ENCODE measurements around the gene TXNRD1.

The TXNRD1 gene

DNA sequence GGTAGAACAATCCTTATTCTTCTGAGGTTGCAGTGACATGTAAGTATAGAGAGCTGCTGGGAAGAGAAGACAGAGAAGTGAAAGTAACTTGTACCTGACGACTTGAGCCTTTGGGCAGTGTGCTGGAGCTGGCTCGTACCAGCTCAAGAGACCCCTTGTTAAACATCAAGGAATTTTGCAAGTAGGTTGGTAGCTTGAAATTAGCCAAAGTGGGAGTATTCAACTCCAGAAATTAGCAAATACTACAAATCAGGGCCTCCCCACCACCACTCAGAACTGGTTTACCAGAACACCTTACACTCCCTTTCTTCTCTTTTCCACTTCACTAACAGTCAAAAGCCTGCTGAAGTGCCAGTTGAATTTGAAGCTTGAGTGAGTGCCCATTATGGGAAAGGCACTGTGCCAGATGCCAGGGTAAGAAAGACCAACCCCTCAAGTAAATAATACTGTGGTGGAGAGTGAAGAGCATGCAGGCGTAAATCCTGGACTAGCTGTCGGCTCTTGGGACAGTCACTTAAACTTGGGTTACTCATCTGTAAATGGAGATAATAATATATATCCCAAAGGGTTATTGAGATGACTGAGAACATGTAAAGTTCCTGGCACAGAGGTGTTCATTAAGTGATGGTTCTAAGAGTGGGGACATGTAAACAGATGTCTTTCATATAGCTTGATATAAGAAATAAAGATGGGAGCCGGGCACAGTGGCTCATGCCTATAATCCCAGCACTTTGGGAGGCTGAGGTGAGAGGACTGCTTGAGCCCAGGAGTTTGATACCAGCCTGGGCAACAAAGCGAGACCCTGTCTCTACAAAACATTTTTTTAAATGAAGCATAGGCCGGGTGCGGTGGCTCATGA, 60.9 kb downstream of the TXNRD1 start:
- POLR2A ChIA-PET, result interaction anchor here (0.9 kb wide), 1 partner anchor 10 kb away, joined by 4 read pairs; no protein-coding TSS in a partner anchor
- Histone ChIP-seq H3K4me3 (ENCODE audit: control insufficient read depth in 1 of 7, extremely low read depth in 1 of 7, insufficient read depth in 4 of 7, low read depth in 2 of 7, low read length in 6 of 7) (peak overlapping the region in 4 of 7 experiments; percentile 17 to 71 (median 46)), H3K27me3 (replicated peaks in 2 of 5; ENCODE audit: control insufficient read depth in 4 of 5, insufficient read depth in 5 of 5, low read length in 4 of 5) (no peaks in the 10 kb centered on the region), H3K36me3 (ENCODE audit: control insufficient read depth in 4 of 4, insufficient read depth in 4 of 4, low read length in 3 of 4) (no peaks in the 10 kb centered on the region), H3K27ac (ENCODE audit: insufficient read depth in 1 of 2, low read depth in 1 of 2, low read length in 2 of 2, poor library complexity in 1 of 2, severe bottlenecking in 2 of 2) (peak overlapping the region in 1 of 2 experiments; percentile 69), H3K9me3 (ENCODE audit: control extremely low read depth in 1 of 5, control insufficient read depth in 4 of 5, insufficient read depth in 2 of 5, low read depth in 1 of 5, low read length in 4 of 5) (no peaks in the 10 kb centered on the region), H3K4me1 (ENCODE audit: control extremely low read depth in 1 of 4, control insufficient read depth in 4 of 4, insufficient read depth in 4 of 4, low read length in 3 of 4) (peaks cover 0 to 6% (median 1%) of the 10 kb centered on the region in 4 experiments)
- CTCF ChIA-PET, result interaction anchor here (1.0 to 1.7 kb wide), 6 partner anchors 8 to 31 kb away, joined by 3 to 5 read pairs (median 3); no protein-coding TSS in a partner anchor
- WGBS (ENCODE audit: insufficient coverage), result 100% methylated on average over 3 of the region's 8 CpGs
- no peak for DNase-seq

DNA sequence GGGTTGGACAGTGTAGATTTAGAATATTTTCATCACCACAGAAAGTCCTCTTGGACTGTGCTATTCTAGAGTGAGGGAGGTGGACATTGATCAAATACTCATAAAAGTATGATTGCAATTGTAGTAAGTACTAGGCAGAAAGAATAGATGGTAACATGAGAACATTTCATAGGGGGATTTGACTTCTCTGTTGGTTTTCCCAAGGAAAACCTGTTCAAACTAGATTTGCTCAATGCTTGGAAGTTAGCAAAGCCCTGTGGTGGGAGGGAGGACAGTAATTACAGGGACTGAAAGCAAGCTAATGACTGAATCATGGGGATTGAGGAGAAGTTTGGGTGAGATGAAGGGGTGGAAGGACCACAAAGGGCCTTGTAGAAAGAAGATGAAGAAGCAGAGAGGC, 63.6 kb downstream of the TXNRD1 start:
- Histone ChIP-seq H3K4me1 (ENCODE audit: control extremely low read depth in 1 of 4, control insufficient read depth in 4 of 4, insufficient read depth in 4 of 4, low read length in 3 of 4) (peaks cover 0 to 6% (median 1%) of the 10 kb centered on the region in 4 experiments), H3K36me3 (ENCODE audit: control insufficient read depth in 4 of 4, insufficient read depth in 4 of 4, low read length in 3 of 4) (no peaks in the 10 kb centered on the region), H3K27ac (ENCODE audit: insufficient read depth in 1 of 2, low read depth in 1 of 2, low read length in 2 of 2, poor library complexity in 1 of 2, severe bottlenecking in 2 of 2) (no peak overlapping the region), H3K9me3 (ENCODE audit: control extremely low read depth in 1 of 5, control insufficient read depth in 4 of 5, insufficient read depth in 2 of 5, low read depth in 1 of 5, low read length in 4 of 5) (no peaks in the 10 kb centered on the region), H3K4me3 (ENCODE audit: control insufficient read depth in 1 of 7, extremely low read depth in 1 of 7, insufficient read depth in 4 of 7, low read depth in 2 of 7, low read length in 6 of 7) (no peak overlapping the region), H3K27me3 (replicated peaks in 2 of 5; ENCODE audit: control insufficient read depth in 4 of 5, insufficient read depth in 5 of 5, low read length in 4 of 5) (no peaks in the 10 kb centered on the region)
- POLR2A ChIA-PET, result no interaction called here
- no peak for DNase-seq
- CTCF ChIA-PET, result no interaction called here

DNA sequence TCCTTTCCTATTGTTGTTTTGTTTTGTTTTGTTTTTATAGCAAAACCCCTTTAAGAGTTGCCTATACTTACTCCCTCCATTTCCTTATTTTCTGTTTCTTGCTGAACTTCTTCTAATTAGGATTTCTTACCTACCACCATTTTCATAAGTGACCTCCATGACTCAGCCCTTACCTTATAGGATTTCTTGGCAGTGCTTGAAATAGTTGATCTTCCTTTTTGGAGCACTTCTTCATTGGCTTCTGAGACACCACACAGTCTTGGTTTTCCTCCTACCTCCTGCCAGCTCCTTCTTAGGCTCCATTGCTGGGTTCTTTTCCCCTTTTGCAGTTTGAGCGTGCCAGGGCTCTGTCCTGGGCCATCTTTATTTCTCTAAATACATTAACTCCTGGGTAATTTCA, 64.5 kb downstream of the TXNRD1 start:
- no CpG with 5 or more reads among the region's 1 CpG for WGBS (ENCODE audit: insufficient coverage)
- ChIA-PET POLR2A (no interaction called here), CTCF (no interaction called here)
- Histone ChIP-seq H3K27me3 (replicated peaks in 2 of 5; ENCODE audit: control insufficient read depth in 4 of 5, insufficient read depth in 5 of 5, low read length in 4 of 5) (no peaks in the 10 kb centered on the region), H3K4me3 (ENCODE audit: control insufficient read depth in 1 of 7, extremely low read depth in 1 of 7, insufficient read depth in 4 of 7, low read depth in 2 of 7, low read length in 6 of 7) (no peak overlapping the region), H3K27ac (ENCODE audit: insufficient read depth in 1 of 2, low read depth in 1 of 2, low read length in 2 of 2, poor library complexity in 1 of 2, severe bottlenecking in 2 of 2) (no peak overlapping the region), H3K4me1 (ENCODE audit: control extremely low read depth in 1 of 4, control insufficient read depth in 4 of 4, insufficient read depth in 4 of 4, low read length in 3 of 4) (peaks cover 0 to 6% (median 1%) of the 10 kb centered on the region in 4 experiments), H3K9me3 (ENCODE audit: control extremely low read depth in 1 of 5, control insufficient read depth in 4 of 5, insufficient read depth in 2 of 5, low read depth in 1 of 5, low read length in 4 of 5) (no peaks in the 10 kb centered on the region), H3K36me3 (ENCODE audit: control insufficient read depth in 4 of 4, insufficient read depth in 4 of 4, low read length in 3 of 4) (no peaks in the 10 kb centered on the region)
- DNase-seq, result no peak

DNA sequence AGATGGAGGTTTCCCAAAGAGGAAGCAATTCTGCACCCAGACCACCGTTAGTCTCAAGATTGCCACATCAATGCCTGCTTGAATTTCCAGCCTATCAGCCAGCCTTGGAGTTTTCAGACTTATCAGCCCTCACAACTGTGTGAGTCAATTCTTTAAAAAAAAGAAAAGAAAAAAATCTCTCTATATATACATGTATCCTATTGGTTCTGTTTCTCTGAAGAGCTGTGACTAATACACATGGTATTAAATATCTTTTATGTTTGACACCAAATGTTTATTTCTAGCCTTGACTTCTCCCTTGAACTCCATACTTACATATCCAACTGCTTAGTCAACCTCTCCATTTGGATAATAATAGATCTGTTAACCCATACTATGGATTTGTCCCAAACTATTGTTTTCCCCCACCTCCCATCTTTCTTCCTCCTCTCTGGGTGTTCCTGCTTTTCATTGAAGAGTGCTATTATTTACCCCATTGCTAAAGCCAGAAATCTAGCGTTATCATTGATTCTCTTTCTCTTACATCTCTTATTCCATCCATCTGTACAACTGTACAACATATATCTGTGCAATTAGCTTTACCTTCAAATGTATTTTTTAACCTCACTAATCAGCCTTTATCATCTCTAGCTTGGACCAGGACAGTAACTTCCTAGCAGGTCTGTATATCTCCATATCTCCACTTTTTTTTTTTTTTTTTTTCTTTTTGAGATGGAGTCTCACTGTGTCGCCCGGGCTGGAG, 65.3 kb downstream of the TXNRD1 start:
- POLR2A ChIA-PET, result no interaction called here
- Histone ChIP-seq H3K9me3 (ENCODE audit: control extremely low read depth in 1 of 5, control insufficient read depth in 4 of 5, insufficient read depth in 2 of 5, low read depth in 1 of 5, low read length in 4 of 5) (no peaks in the 10 kb centered on the region), H3K36me3 (ENCODE audit: control insufficient read depth in 4 of 4, insufficient read depth in 4 of 4, low read length in 3 of 4) (no peaks in the 10 kb centered on the region), H3K4me3 (ENCODE audit: control insufficient read depth in 1 of 7, extremely low read depth in 1 of 7, insufficient read depth in 4 of 7, low read depth in 2 of 7, low read length in 6 of 7) (no peak overlapping the region), H3K4me1 (ENCODE audit: control extremely low read depth in 1 of 4, control insufficient read depth in 4 of 4, insufficient read depth in 4 of 4, low read length in 3 of 4) (peaks cover 2 to 10% (median 7%) of the 10 kb centered on the region in 4 experiments), H3K27ac (ENCODE audit: insufficient read depth in 1 of 2, low read depth in 1 of 2, low read length in 2 of 2, poor library complexity in 1 of 2, severe bottlenecking in 2 of 2) (no peak overlapping the region), H3K27me3 (replicated peaks in 2 of 5; ENCODE audit: control insufficient read depth in 4 of 5, insufficient read depth in 5 of 5, low read length in 4 of 5) (no peaks in the 10 kb centered on the region)
- peak in 2 of 3 donors; percentile 67 to 73 for DNase-seq
- WGBS (ENCODE audit: insufficient coverage), result 69% methylated on average over 2 of the region's 4 CpGs
- CTCF ChIA-PET, result no interaction called here

DNA sequence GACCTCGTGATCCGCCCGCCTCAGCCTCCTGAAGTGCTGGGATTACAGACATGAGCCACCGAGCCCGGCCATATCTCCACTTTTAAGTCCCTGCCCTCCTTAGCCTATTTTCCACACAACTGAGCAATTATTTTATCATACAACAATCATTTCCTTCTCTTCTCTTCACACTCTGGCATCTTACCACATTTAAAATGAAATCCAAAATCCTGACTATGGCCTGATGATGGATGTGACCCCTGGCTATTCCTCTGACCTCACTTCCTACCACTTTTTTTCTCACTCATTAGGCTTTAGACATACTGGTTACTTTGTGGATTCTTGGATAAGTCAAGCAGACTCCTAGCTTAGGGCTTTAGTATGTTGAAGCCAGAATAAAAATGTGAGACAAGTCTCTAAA, 66.1 kb downstream of the TXNRD1 start:
- no peak overlapping the region for H3K4me3 ChIP-seq (ENCODE audit: control insufficient read depth in 1 of 7, extremely low read depth in 1 of 7, insufficient read depth in 4 of 7, low read depth in 2 of 7, low read length in 6 of 7)
- CTCF ChIA-PET, result interaction anchor here (0.5 to 0.9 kb wide), 2 partner anchors 22 to 326 kb away, joined by 3 read pairs; partner anchors contain the start of gene EID3
- POLR2A ChIA-PET, result no interaction called here
- 97% methylated on average over 5 of the region's 5 CpGs for WGBS (ENCODE audit: insufficient coverage)
- H3K27me3 ChIP-seq (replicated peaks in 2 of 5; ENCODE audit: control insufficient read depth in 4 of 5, insufficient read depth in 5 of 5, low read length in 4 of 5), result no peaks in the 10 kb centered on the region
- DNase-seq, result no peak
- no peaks in the 10 kb centered on the region for H3K9me3 ChIP-seq (ENCODE audit: control extremely low read depth in 1 of 5, control insufficient read depth in 4 of 5, insufficient read depth in 2 of 5, low read depth in 1 of 5, low read length in 4 of 5)
- no peak overlapping the region for H3K27ac ChIP-seq (ENCODE audit: insufficient read depth in 1 of 2, low read depth in 1 of 2, low read length in 2 of 2, poor library complexity in 1 of 2, severe bottlenecking in 2 of 2)
- H3K4me1 ChIP-seq (ENCODE audit: control extremely low read depth in 1 of 4, control insufficient read depth in 4 of 4, insufficient read depth in 4 of 4, low read length in 3 of 4), result peaks cover 10 to 18% (median 12%) of the 10 kb centered on the region in 4 experiments
- H3K36me3 ChIP-seq (ENCODE audit: control insufficient read depth in 4 of 4, insufficient read depth in 4 of 4, low read length in 3 of 4), result no peaks in the 10 kb centered on the region

DNA sequence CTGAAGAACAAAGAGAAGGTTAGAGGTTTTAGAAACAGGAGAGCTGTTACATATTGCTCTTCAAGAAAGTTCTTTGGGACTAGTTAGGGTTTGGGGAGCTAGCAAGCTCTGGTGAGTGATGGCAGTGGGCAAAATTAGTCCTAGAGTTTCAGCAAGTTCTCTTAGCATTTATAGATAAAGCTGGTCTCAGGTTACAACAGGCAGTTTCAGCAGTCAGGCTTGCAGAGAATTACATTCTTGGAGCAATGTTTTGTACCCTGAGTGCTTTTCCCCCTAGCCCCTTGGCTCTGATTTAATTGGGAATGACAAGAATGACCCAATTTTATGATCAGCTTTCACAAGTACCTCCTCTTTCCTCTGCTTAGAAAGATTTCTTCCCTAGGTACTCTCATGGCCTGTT, 66.5 kb downstream of the TXNRD1 start:
- CTCF ChIA-PET, result interaction anchor here (0.5 to 0.9 kb wide), 2 partner anchors 22 to 326 kb away, joined by 3 read pairs; partner anchors contain the start of gene EID3
- H3K9me3 ChIP-seq (ENCODE audit: control extremely low read depth in 1 of 5, control insufficient read depth in 4 of 5, insufficient read depth in 2 of 5, low read depth in 1 of 5, low read length in 4 of 5), result no peaks in the 10 kb centered on the region
- POLR2A ChIA-PET, result no interaction called here
- H3K4me3 ChIP-seq (ENCODE audit: control insufficient read depth in 1 of 7, extremely low read depth in 1 of 7, insufficient read depth in 4 of 7, low read depth in 2 of 7, low read length in 6 of 7), result no peak overlapping the region
- no peak for DNase-seq
- no peaks in the 10 kb centered on the region for H3K36me3 ChIP-seq (ENCODE audit: control insufficient read depth in 4 of 4, insufficient read depth in 4 of 4, low read length in 3 of 4)
- H3K27ac ChIP-seq (ENCODE audit: insufficient read depth in 1 of 2, low read depth in 1 of 2, low read length in 2 of 2, poor library complexity in 1 of 2, severe bottlenecking in 2 of 2), result no peak overlapping the region
- peaks cover 10 to 18% (median 13%) of the 10 kb centered on the region in 4 experiments for H3K4me1 ChIP-seq (ENCODE audit: control extremely low read depth in 1 of 4, control insufficient read depth in 4 of 4, insufficient read depth in 4 of 4, low read length in 3 of 4)
- no peaks in the 10 kb centered on the region for H3K27me3 ChIP-seq (replicated peaks in 2 of 5; ENCODE audit: control insufficient read depth in 4 of 5, insufficient read depth in 5 of 5, low read length in 4 of 5)
